Frontal cortex (tissue), 4 donors: ENCODE data around the gene PCDHGA11. TPM values are rescaled to one million over a fixed set of nuclear protein-coding genes. Genes with fewer than 3 reads are reported as not detected.
"Not testable (repeated sequence)": the region's sequence is repeated elsewhere in the genome, so short reads cannot be mapped to it uniquely, and the experiment has no call there.

ENCODE experiments used
- DNase-seq, 2 donors: peaks; one replicate each; pipeline ENCODE4 v3.0.0; 2012; ENCODE audit warnings: low spot score in 2 of 2
- FAIRE-seq: peaks from 2 replicates; lab custom pipeline; 2012; peaks lifted over from hg19 to GRCh38; lab: Jason Lieb, UNC
- total RNA-seq: library from RNA; depleted of rRNA; stranded (reverse); fragments of >200 nt; gene quantifications from one replicate; pipeline ENCODE4 v1.2.3, GENCODE V29; 2014
- donor health status: control.
- donor health status: control.
- donor health status: control.

Gene PCDHGA11
- total RNA-seq, 1 donor from 2014 or later, result 10.6 TPM

GRCh38 chr5:141397756-141398551 is 22.9 kb upstream of the PCDHGA11 start, which contains the start of gene PCDHGB5:
TSS of gene PCDHGB5 (plus strand) at chr5:141397947. CDS start at chr5:141398128, 181 bp downstream.
- FAIRE-seq, DNase-seq: not testable (repeated sequence)

- DNase-seq, result no peak
- FAIRE-seq, result no peak
Measured at GRCh38 chr5:141398608-141399007, 22.2 kb upstream of the PCDHGA11 start.

- FAIRE-seq, result no peak
- DNase-seq, result no peak
Measured at GRCh38 chr5:141399555-141400258, 21.1 kb upstream of the PCDHGA11 start.

- DNase-seq (no peak), FAIRE-seq (no peak)
Measured at GRCh38 chr5:141402553-141403243, 18.2 kb upstream of the PCDHGA11 start, which contains the start of gene PCDHGA9. TSS of gene PCDHGA9 (plus strand) at chr5:141402778. CDS start at chr5:141402953, 175 bp downstream.

- no peak for FAIRE-seq
- DNase-seq, result no peak
Measured at GRCh38 chr5:141403387-141403786, 17.5 kb upstream of the PCDHGA11 start.

- not testable (repeated sequence) for FAIRE-seq, DNase-seq
Measured at GRCh38 chr5:141407790-141408505, 12.9 kb upstream of the PCDHGA11 start, which contains the start of gene PCDHGB6. TSS of gene PCDHGB6 (plus strand) at chr5:141408021. CDS start at chr5:141408203, 182 bp downstream.

- DNase-seq (no peak), FAIRE-seq (no peak)
Measured at GRCh38 chr5:141409598-141410306, 11.1 kb upstream of the PCDHGA11 start.

GRCh38 chr5:141411575-141411974 is 9.3 kb upstream of the PCDHGA11 start:
- DNase-seq (no peak), FAIRE-seq (no peak)

GRCh38 chr5:141412854-141413539 is 7.9 kb upstream of the PCDHGA11 start, which contains the start of gene PCDHGA10:
TSS of gene PCDHGA10 (plus strand) at chr5:141412987. CDS start at chr5:141413176, 189 bp downstream.
- DNase-seq, result no peak
- FAIRE-seq, result no peak

- no peak for FAIRE-seq
Measured at GRCh38 chr5:141413540-141414069, 7.2 kb upstream of the PCDHGA11 start.

GRCh38 chr5:141414548-141415274 is 6.1 kb upstream of the PCDHGA11 start:
- not testable (repeated sequence) for FAIRE-seq, DNase-seq

More at GRCh38 chr5:141413540-141414069, 7.2 kb upstream of the PCDHGA11 start:
- DNase-seq, result no peak

- not testable (repeated sequence) for FAIRE-seq, DNase-seq
Measured at GRCh38 chr5:141415275-141415618, 5.6 kb upstream of the PCDHGA11 start.

- DNase-seq, result peak in 1 of 2 donors; percentile 42
- not testable (repeated sequence) for FAIRE-seq
Measured at GRCh38 chr5:141417494-141418172, 3.2 kb upstream of the PCDHGA11 start, which contains the start of gene PCDHGB7. TSS of gene PCDHGB7 (plus strand) at chr5:141417677. CDS start at chr5:141417860, 183 bp downstream.

- no peak for DNase-seq
- FAIRE-seq, result no peak
Measured at GRCh38 chr5:141419074-141419880, 1.6 kb upstream of the PCDHGA11 start.

- FAIRE-seq, result no peak
- DNase-seq, result no peak
Measured at GRCh38 chr5:141421489-141421855, 621 bp downstream of the PCDHGA11 start.
